ENCODE measurements around the gene LTBP3.

Gene LTBP3

GRCh38 chr11:65541093-65541982 lies 16.8 kb downstream of the LTBP3 start:
- Histone ChIP-seq H3K27ac (ENCODE audit: low read depth, low read length) (no peak overlapping the region), H4K5ac (ENCODE audit: low read length) (no peak overlapping the region), H4K8ac (ENCODE audit: low read depth, low read length) (no peak overlapping the region), H3K79me1 (ENCODE audit: low read length) (no peaks in the 10 kb centered on the region), H3K36me3 (ENCODE audit: control insufficient read depth, insufficient read depth, low read length) (no peaks in the 10 kb centered on the region), H2BK120ac (ENCODE audit: low read depth, low read length) (no peak overlapping the region), H3K4me3 (ENCODE audit: low read length) (no peak overlapping the region), H2BK15ac (replicated peaks; ENCODE audit: low read depth) (no peak overlapping the region), H3K27me3 (ENCODE audit: insufficient read depth, low read length, poor library complexity) (no peaks in the 10 kb centered on the region), H3K79me2 (ENCODE audit: control insufficient read depth, insufficient read depth, low read length) (no peaks in the 10 kb centered on the region), H3K23ac (ENCODE audit: low read length) (peak overlapping the region; percentile 72), H3K18ac (ENCODE audit: low read length) (no peak overlapping the region), H3K9ac (ENCODE audit: low read length) (peak overlapping the region; percentile 59), H2AK5ac (ENCODE audit: low read length) (no peak overlapping the region), H3K56ac (ENCODE audit: low read length) (peak overlapping the region; percentile 85), H3K4ac (ENCODE audit: low read depth, low read length) (no peak overlapping the region), H3K4me1 (ENCODE audit: control insufficient read depth, low read depth, low read length) (peaks cover 3% of the 10 kb centered on the region), H3K4me2 (ENCODE audit: low read length) (peak overlapping the region; percentile 31), H2BK5ac (ENCODE audit: low read length) (no peak overlapping the region)
- no CpG with 5 or more reads among the region's 18 CpGs for whole genome bisulfite sequencing (ENCODE audit: extremely low coverage, insufficient coverage, low lambda C conversion rate)
- DNase-seq = no peak

GRCh38 chr11:65540290-65541092 lies 17.7 kb downstream of the LTBP3 start:
- Histone ChIP-seq H3K56ac (ENCODE audit: low read length) (peak overlapping the region; percentile 93), H3K4me3 (ENCODE audit: low read length) (no peak overlapping the region), H3K9ac (ENCODE audit: low read length) (peak overlapping the region; percentile 69), H3K79me2 (ENCODE audit: control insufficient read depth, insufficient read depth, low read length) (no peaks in the 10 kb centered on the region), H3K36me3 (ENCODE audit: control insufficient read depth, insufficient read depth, low read length) (peaks cover 3% of the 10 kb centered on the region), H3K27ac (ENCODE audit: low read depth, low read length) (no peak overlapping the region), H2BK120ac (ENCODE audit: low read depth, low read length) (no peak overlapping the region), H3K79me1 (ENCODE audit: low read length) (no peaks in the 10 kb centered on the region), H3K4me1 (ENCODE audit: control insufficient read depth, low read depth, low read length) (peaks cover 3% of the 10 kb centered on the region), H2AK5ac (ENCODE audit: low read length) (no peak overlapping the region), H2BK15ac (replicated peaks; ENCODE audit: low read depth) (no peak overlapping the region), H3K4me2 (ENCODE audit: low read length) (peak overlapping the region; percentile 98), H4K8ac (ENCODE audit: low read depth, low read length) (no peak overlapping the region), H3K23ac (ENCODE audit: low read length) (peak overlapping the region; percentile 89), H3K4ac (ENCODE audit: low read depth, low read length) (no peak overlapping the region), H4K5ac (ENCODE audit: low read length) (no peak overlapping the region), H3K27me3 (ENCODE audit: insufficient read depth, low read length, poor library complexity) (no peaks in the 10 kb centered on the region), H2BK5ac (ENCODE audit: low read length) (no peak overlapping the region), H3K18ac (ENCODE audit: low read length) (no peak overlapping the region)
- peak; percentile 94 for DNase-seq
- no CpG with 5 or more reads among the region's 78 CpGs for WGBS (ENCODE audit: extremely low coverage, insufficient coverage, low lambda C conversion rate)

GRCh38 chr11:65539744-65540289 lies 18.3 kb downstream of the LTBP3 start:
- no peak overlapping the region for H3K27ac ChIP-seq (ENCODE audit: low read depth, low read length)
- peak overlapping the region; percentile 89 for H3K23ac ChIP-seq (ENCODE audit: low read length)
- H3K4me2 ChIP-seq (ENCODE audit: low read length) = peak overlapping the region; percentile 98
- H2BK15ac ChIP-seq (replicated peaks; ENCODE audit: low read depth) = no peak overlapping the region
- H4K8ac ChIP-seq (ENCODE audit: low read depth, low read length) = no peak overlapping the region
- no peak overlapping the region for H3K4ac ChIP-seq (ENCODE audit: low read depth, low read length)
- peak; percentile 57 for DNase-seq
- no peak overlapping the region for H2BK5ac ChIP-seq (ENCODE audit: low read length)
- H2AK5ac ChIP-seq (ENCODE audit: low read length) = no peak overlapping the region
- H3K4me3 ChIP-seq (ENCODE audit: low read length) = no peak overlapping the region
- peaks cover 4% of the 10 kb centered on the region for H3K36me3 ChIP-seq (ENCODE audit: control insufficient read depth, insufficient read depth, low read length)
- H3K18ac ChIP-seq (ENCODE audit: low read length) = no peak overlapping the region
- WGBS (ENCODE audit: extremely low coverage, insufficient coverage, low lambda C conversion rate) = no CpG with 5 or more reads among the region's 60 CpGs
- H2BK120ac ChIP-seq (ENCODE audit: low read depth, low read length) = no peak overlapping the region
- H3K4me1 ChIP-seq (ENCODE audit: control insufficient read depth, low read depth, low read length) = peaks cover 3% of the 10 kb centered on the region
- no peaks in the 10 kb centered on the region for H3K27me3 ChIP-seq (ENCODE audit: insufficient read depth, low read length, poor library complexity)
- H3K56ac ChIP-seq (ENCODE audit: low read length) = peak overlapping the region; percentile 67
- no peak overlapping the region for H4K5ac ChIP-seq (ENCODE audit: low read length)
- no peaks in the 10 kb centered on the region for H3K79me2 ChIP-seq (ENCODE audit: control insufficient read depth, insufficient read depth, low read length)
- peak overlapping the region; percentile 49 for H3K9ac ChIP-seq (ENCODE audit: low read length)
- no peaks in the 10 kb centered on the region for H3K79me1 ChIP-seq (ENCODE audit: low read length)

- H2BK5ac ChIP-seq (ENCODE audit: low read length) = no peak overlapping the region
- no peak overlapping the region for H3K4me3 ChIP-seq (ENCODE audit: low read length)
- H3K79me1 ChIP-seq (ENCODE audit: low read length) = no peaks in the 10 kb centered on the region
- peak overlapping the region; percentile 56 for H3K56ac ChIP-seq (ENCODE audit: low read length)
- H3K4ac ChIP-seq (ENCODE audit: low read depth, low read length) = no peak overlapping the region
- H3K4me1 ChIP-seq (ENCODE audit: control insufficient read depth, low read depth, low read length) = peaks cover 3% of the 10 kb centered on the region
- H3K27me3 ChIP-seq (ENCODE audit: insufficient read depth, low read length, poor library complexity) = no peaks in the 10 kb centered on the region
- no CpG with 5 or more reads among the region's 92 CpGs for WGBS (ENCODE audit: extremely low coverage, insufficient coverage, low lambda C conversion rate)
- H4K8ac ChIP-seq (ENCODE audit: low read depth, low read length) = no peak overlapping the region
- peak; percentile 59 for DNase-seq
- no peak overlapping the region for H2AK5ac ChIP-seq (ENCODE audit: low read length)
- H2BK120ac ChIP-seq (ENCODE audit: low read depth, low read length) = no peak overlapping the region
- H3K4me2 ChIP-seq (ENCODE audit: low read length) = peak overlapping the region; percentile 98
- H3K79me2 ChIP-seq (ENCODE audit: control insufficient read depth, insufficient read depth, low read length) = no peaks in the 10 kb centered on the region
- H2BK15ac ChIP-seq (replicated peaks; ENCODE audit: low read depth) = no peak overlapping the region
- H3K27ac ChIP-seq (ENCODE audit: low read depth, low read length) = no peak overlapping the region
- H3K36me3 ChIP-seq (ENCODE audit: control insufficient read depth, insufficient read depth, low read length) = peaks cover 4% of the 10 kb centered on the region
- no peak overlapping the region for H3K9ac ChIP-seq (ENCODE audit: low read length)
- H4K5ac ChIP-seq (ENCODE audit: low read length) = no peak overlapping the region
- peak overlapping the region; percentile 24 for H3K23ac ChIP-seq (ENCODE audit: low read length)
- H3K18ac ChIP-seq (ENCODE audit: low read length) = no peak overlapping the region
Measured at GRCh38 chr11:65538915-65539743, 19.0 kb downstream of the LTBP3 start.

- Histone ChIP-seq H2BK120ac (ENCODE audit: low read depth, low read length) (no peak overlapping the region), H3K79me2 (ENCODE audit: control insufficient read depth, insufficient read depth, low read length) (no peaks in the 10 kb centered on the region), H3K27ac (ENCODE audit: low read depth, low read length) (no peak overlapping the region), H3K4me2 (ENCODE audit: low read length) (no peak overlapping the region), H3K4me3 (ENCODE audit: low read length) (no peak overlapping the region), H3K18ac (ENCODE audit: low read length) (no peak overlapping the region), H4K5ac (ENCODE audit: low read length) (no peak overlapping the region), H3K4me1 (ENCODE audit: control insufficient read depth, low read depth, low read length) (peaks cover 3% of the 10 kb centered on the region), H3K27me3 (ENCODE audit: insufficient read depth, low read length, poor library complexity) (no peaks in the 10 kb centered on the region), H3K36me3 (ENCODE audit: control insufficient read depth, insufficient read depth, low read length) (peaks cover 4% of the 10 kb centered on the region), H3K56ac (ENCODE audit: low read length) (no peak overlapping the region), H3K4ac (ENCODE audit: low read depth, low read length) (no peak overlapping the region), H2AK5ac (ENCODE audit: low read length) (no peak overlapping the region), H2BK5ac (ENCODE audit: low read length) (no peak overlapping the region), H3K23ac (ENCODE audit: low read length) (no peak overlapping the region), H2BK15ac (replicated peaks; ENCODE audit: low read depth) (no peak overlapping the region), H3K79me1 (ENCODE audit: low read length) (no peaks in the 10 kb centered on the region), H3K9ac (ENCODE audit: low read length) (no peak overlapping the region), H4K8ac (ENCODE audit: low read depth, low read length) (no peak overlapping the region)
- no CpG with 5 or more reads among the region's 43 CpGs for WGBS (ENCODE audit: extremely low coverage, insufficient coverage, low lambda C conversion rate)
- no peak for DNase-seq
Measured at GRCh38 chr11:65538232-65538914, 19.8 kb downstream of the LTBP3 start.

Data from mesendoderm (in vitro differentiated cells).